IPS DF 6.9 (cell line): ENCODE data around the gene PCDHB3.
"Not testable (repeated sequence)": the region's sequence is repeated elsewhere in the genome, so short reads cannot be mapped to it uniquely, and the experiment has no call there.

Source experiments
- DNase-seq: peaks from one replicate; pipeline ENCODE4 v3.0.0-alpha.2; 2013; ENCODE audit warnings: low read depth, low spot score
- H3K27ac ChIP-seq: one replicate; pipeline ENCODE4 v1.5.1; 2013; ENCODE audit warnings: low read length, control low read depth
- H3K27me3 ChIP-seq: 2 replicates; pipeline ENCODE4 v1.6.1; 2013; ENCODE audit warnings: mild to moderate bottlenecking, low read length; ENCODE audit not compliant: control insufficient read depth, insufficient read depth
- H3K36me3 ChIP-seq: 2 replicates; pipeline ENCODE4 v1.6.1; 2013; ENCODE audit warnings: low read length; ENCODE audit not compliant: control insufficient read depth, insufficient read depth
- H3K4me1 ChIP-seq: 2 replicates; pipeline ENCODE4 v1.6.1; 2013; ENCODE audit warnings: low read length; ENCODE audit not compliant: control insufficient read depth, insufficient read depth
- H3K4me3 ChIP-seq: 2 replicates; pipeline ENCODE4 v1.5.1; 2013; ENCODE audit warnings: mild to moderate bottlenecking, low read length
- H3K9me3 ChIP-seq: 2 replicates; pipeline ENCODE4 v1.6.1; 2013; ENCODE audit warnings: low read length, inconsistent platforms; ENCODE audit not compliant: control insufficient read depth, insufficient read depth
- WGBS: extraction: QIAGEN DNeasy Blood & Tissue Kit; methylation state at CpG from one replicate; pipeline ENCODE4 v1.1.7; 2013; ENCODE audit warnings: mixed read lengths, missing lambda C conversion rate; ENCODE audit not compliant: insufficient read length, insufficient coverage; 5-methylcytosine and 5-hydroxymethylcytosine counted together

PCDHB3 gene

GRCh38 chr5:141101059-141101458 lies 786 bp downstream of the PCDHB3 start:
- whole genome bisulfite sequencing = no CpG with 5 or more reads among the region's 20 CpGs
- Histone ChIP-seq H3K4me1 (no peaks in the 10 kb centered on the region), H3K36me3 (no peaks in the 10 kb centered on the region), H3K27ac (no peak overlapping the region), H3K27me3 (no peaks in the 10 kb centered on the region), H3K4me3 (no peak overlapping the region), H3K9me3 (no peaks in the 10 kb centered on the region)
- DNase-seq = no peak

- H3K4me3 ChIP-seq, H3K36me3 ChIP-seq, H3K27me3 ChIP-seq, H3K27ac ChIP-seq, H3K9me3 ChIP-seq, DNase-seq, H3K4me1 ChIP-seq: not testable (repeated sequence)
- WGBS = no CpG with 5 or more reads among the region's 39 CpGs
These were observed 1.8 kb downstream of the PCDHB3 start for GRCh38 chr5:141102070-141102469.

- not testable (repeated sequence) for H3K9me3 ChIP-seq, H3K4me3 ChIP-seq, H3K27ac ChIP-seq, H3K36me3 ChIP-seq, DNase-seq, H3K4me1 ChIP-seq, H3K27me3 ChIP-seq
- WGBS = no CpG with 5 or more reads among the region's 38 CpGs
These were observed 2.2 kb downstream of the PCDHB3 start for GRCh38 chr5:141102471-141102870.

- Histone ChIP-seq H3K4me3 (no peak overlapping the region), H3K9me3 (no peaks in the 10 kb centered on the region), H3K27ac (no peak overlapping the region), H3K27me3 (no peaks in the 10 kb centered on the region), H3K36me3 (no peaks in the 10 kb centered on the region), H3K4me1 (no peaks in the 10 kb centered on the region)
- no peak for DNase-seq
- no CpG with 5 or more reads among the region's 2 CpGs for WGBS
These were observed 5.1 kb downstream of the PCDHB3 start for GRCh38 chr5:141105350-141105749.

GRCh38 chr5:141119250-141119649 lies 19.0 kb downstream of the PCDHB3 start:
- H3K4me3 ChIP-seq = no peak overlapping the region
- no peaks in the 10 kb centered on the region for H3K4me1 ChIP-seq
- no peak overlapping the region for H3K27ac ChIP-seq
- no peak for DNase-seq
- WGBS = no CpG with 5 or more reads among the region's 2 CpGs
- no peaks in the 10 kb centered on the region for H3K9me3 ChIP-seq
- H3K27me3 ChIP-seq = no peaks in the 10 kb centered on the region
- H3K36me3 ChIP-seq = no peaks in the 10 kb centered on the region

- Histone ChIP-seq H3K4me3 (no peak within 1 kb of the TSS), H3K4me1 (no peaks in the 10 kb centered on the region), H3K27me3 (no peaks in the 10 kb centered on the region), H3K36me3 (no peaks in the 10 kb centered on the region), H3K27ac (no peak within 1 kb of the TSS), H3K9me3 (no peaks in the 10 kb centered on the region)
- WGBS = no CpG with 5 or more reads among the region's 16 CpGs
- peak; percentile 48 for DNase-seq
These were observed 21.3 kb downstream of the PCDHB3 start, which contains the start of gene PCDHB4 for GRCh38 chr5:141121563-141121962. Gene PCDHB4 (plus strand): TSS chr5:141121818. CDS start chr5:141121999, 181 bp downstream.

- DNase-seq = no peak
- Histone ChIP-seq H3K27ac (no peak overlapping the region), H3K27me3 (no peaks in the 10 kb centered on the region), H3K36me3 (no peaks in the 10 kb centered on the region), H3K9me3 (no peaks in the 10 kb centered on the region), H3K4me3 (no peak overlapping the region), H3K4me1 (no peaks in the 10 kb centered on the region)
- WGBS = no CpG with 5 or more reads among the region's 12 CpGs
These were observed 21.7 kb downstream of the PCDHB3 start for GRCh38 chr5:141121985-141122384.

GRCh38 chr5:141123396-141124135 lies 23.3 kb downstream of the PCDHB3 start:
- H3K36me3 ChIP-seq, H3K27me3 ChIP-seq, H3K9me3 ChIP-seq, DNase-seq, H3K4me3 ChIP-seq, H3K4me1 ChIP-seq, H3K27ac ChIP-seq: not testable (repeated sequence)
- WGBS = no CpG with 5 or more reads among the region's 73 CpGs

- Histone ChIP-seq H3K27ac (no peak overlapping the region), H3K36me3 (no peaks in the 10 kb centered on the region), H3K27me3 (no peaks in the 10 kb centered on the region), H3K9me3 (no peaks in the 10 kb centered on the region), H3K4me3 (no peak overlapping the region), H3K4me1 (no peaks in the 10 kb centered on the region)
- DNase-seq = no peak
- no CpG with 5 or more reads among the region's 1 CpG for WGBS
These were observed 27.0 kb downstream of the PCDHB3 start for GRCh38 chr5:141127305-141127704.

GRCh38 chr5:141135030-141135717 lies 34.9 kb downstream of the PCDHB3 start, which contains the start of gene PCDHB5:
Gene PCDHB5 (plus strand): TSS chr5:141135206. CDS start chr5:141135435, 229 bp downstream.
- WGBS = no CpG with 5 or more reads among the region's 22 CpGs
- no peak for DNase-seq
- no peaks in the 10 kb centered on the region for H3K4me1 ChIP-seq
- no peaks in the 10 kb centered on the region for H3K36me3 ChIP-seq
- no peak within 1 kb of the TSS for H3K4me3 ChIP-seq
- H3K27me3 ChIP-seq = no peaks in the 10 kb centered on the region
- no peaks in the 10 kb centered on the region for H3K9me3 ChIP-seq
- H3K27ac ChIP-seq = no peak within 1 kb of the TSS
